NCI-H526 (cell line): ENCODE measurements around the gene ARHGAP33.
A peak's percentile ranks its signal among the peaks of the same experiment; 100 is the strongest.
"Not testable (repeated sequence)": the region's sequence is repeated elsewhere in the genome, so short reads cannot be mapped to it uniquely, and the experiment has no call there.

Experiments
- DNase-seq, 2 experiments: peaks; one replicate each; lab custom pipeline; 2025; lab: John Stamatoyannopoulos, UW

ARHGAP33 gene

DNA sequence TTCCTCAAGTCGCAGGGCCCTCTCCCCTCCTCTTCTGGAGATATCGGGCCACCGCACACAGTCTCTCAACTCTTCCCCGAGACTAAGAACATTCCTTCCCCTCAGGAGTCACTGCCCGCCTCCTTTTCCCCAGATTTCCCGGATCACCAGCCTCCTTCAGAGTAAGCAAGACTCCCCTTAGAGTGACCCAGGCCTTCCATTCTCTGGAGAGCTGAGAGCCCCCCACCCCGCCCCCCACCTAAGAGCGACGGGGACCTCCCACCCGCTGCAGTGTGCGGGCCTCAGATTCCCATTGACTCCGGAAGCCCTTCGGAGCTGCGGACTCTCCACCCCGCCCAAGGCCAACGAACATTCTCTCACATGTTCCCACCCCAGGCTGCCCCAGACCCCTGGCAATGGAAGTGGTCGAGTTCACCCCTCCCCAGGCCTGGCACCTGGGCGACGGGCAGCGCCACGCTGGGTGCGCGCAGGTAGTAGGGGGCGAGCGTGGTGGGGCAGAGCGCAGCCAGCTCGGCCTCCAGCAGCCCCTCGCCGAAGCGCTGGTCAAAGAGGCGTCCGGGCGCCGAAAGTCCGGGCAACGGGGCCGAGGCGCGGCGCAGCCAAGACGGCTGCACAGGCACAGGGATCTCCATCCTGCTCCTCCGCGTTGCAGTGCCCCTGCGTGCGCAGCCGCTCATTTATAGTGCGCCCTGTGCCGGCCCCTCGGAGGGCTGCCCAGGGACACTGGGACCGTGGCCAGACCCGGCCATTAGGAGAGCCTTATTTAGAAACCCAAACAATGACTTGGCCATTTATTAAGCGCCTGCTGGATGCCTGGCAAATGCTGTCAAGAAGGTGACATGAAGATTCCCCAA is 18.8 kb upstream of the ARHGAP33 start, which contains the start of gene HSPB6:
Gene HSPB6 (minus strand): TSS at position 653 of the 854 bp plus-strand sequence. CDS start 21 bp downstream, at position 632.
- DNase-seq, result no peak

DNA sequence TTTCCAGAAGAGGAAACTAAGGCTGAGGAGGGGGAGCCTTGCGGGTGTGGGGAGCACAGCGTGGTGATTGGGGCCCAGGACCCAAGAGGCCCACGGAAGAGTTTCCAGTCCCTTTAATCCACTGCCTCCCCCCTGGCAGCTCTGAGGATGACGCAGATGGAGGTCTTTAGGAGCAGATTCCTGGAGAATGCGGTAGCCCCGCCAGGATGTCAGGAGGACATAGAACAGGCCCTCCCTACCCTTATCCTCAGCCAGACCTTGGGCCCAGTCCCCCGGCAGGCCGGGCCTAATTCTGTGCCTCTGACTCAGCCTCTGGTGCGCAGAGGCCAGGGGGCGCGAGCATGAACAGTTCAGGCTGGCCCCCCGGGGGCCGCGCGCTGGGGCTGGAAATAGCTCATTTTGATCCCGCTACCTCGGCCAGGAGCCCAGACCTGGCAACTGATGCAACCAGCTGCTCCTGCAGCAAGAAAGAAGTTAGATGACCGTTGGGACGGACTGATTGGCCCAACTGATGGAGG is 18.1 kb upstream of the ARHGAP33 start:
- peak in 1 of 2 experiments; percentile 78 for DNase-seq

DNA sequence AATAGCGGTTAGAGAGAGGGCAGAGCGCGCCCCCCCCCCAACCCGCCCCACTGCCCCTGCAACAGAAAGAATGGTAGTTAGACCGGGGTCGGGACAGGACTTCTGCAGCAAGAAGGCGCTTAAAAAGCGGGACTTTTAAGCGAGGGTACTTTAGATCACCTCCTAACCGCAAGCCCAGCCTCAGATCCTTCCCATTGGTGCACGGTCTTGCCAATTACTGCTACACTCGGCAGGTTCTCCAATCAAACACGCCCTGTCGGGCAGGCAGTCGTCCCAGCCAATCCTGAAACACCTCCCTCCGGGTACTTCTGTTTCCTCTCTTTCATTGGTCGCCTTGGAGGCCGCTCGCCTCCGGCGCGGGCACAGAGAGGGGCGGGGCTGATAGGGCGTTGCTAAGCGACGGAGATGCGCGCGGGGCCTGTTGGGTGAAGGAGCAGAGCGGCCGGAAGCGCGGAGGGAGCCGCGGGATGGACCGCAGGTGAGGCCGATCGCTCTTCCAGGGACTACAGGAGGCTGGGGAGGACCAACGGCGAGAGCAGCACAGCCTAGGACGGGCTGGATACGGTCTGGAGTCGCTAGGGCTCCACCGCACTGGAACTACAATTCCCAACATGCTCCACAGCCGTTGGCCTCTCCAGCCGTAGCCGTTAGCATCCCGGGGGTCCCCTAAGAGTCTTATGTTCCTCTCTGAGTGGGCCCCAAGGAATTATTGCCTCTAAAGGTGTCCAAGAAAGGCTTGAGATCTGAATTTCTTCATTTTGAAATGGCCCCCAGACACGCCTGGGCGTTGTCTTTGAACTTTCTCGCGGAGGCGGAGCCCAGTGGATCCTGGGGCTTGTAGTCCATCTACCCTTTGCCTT is 17.4 kb upstream of the ARHGAP33 start, which contains the start of gene PROSER3:
Gene PROSER3 (plus strand): TSS at position 428 of the 860 bp plus-strand sequence. CDS start 40 bp downstream, at position 468.
- DNase-seq, result peak; percentile 100

DNA sequence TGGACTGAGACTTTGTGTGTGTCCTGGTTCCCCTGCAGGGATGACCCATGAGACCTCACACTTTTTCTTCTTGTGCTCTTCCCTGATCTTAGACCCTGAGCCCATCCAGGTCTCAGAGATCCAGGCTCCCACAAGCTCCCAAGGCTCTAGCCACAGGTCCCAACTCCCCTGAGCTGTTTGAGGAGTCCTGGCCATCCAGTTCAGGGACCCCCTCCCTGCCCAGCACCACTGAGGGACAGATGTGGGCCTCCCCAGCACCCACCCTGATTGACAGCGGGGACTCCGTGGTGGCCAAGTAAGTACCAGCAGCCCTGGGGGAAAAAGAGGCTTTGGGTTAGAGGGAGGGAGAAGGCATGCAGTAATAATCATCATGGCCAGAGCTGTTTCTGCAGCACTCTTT is 15.7 kb upstream of the ARHGAP33 start:
- no peak for DNase-seq

DNA sequence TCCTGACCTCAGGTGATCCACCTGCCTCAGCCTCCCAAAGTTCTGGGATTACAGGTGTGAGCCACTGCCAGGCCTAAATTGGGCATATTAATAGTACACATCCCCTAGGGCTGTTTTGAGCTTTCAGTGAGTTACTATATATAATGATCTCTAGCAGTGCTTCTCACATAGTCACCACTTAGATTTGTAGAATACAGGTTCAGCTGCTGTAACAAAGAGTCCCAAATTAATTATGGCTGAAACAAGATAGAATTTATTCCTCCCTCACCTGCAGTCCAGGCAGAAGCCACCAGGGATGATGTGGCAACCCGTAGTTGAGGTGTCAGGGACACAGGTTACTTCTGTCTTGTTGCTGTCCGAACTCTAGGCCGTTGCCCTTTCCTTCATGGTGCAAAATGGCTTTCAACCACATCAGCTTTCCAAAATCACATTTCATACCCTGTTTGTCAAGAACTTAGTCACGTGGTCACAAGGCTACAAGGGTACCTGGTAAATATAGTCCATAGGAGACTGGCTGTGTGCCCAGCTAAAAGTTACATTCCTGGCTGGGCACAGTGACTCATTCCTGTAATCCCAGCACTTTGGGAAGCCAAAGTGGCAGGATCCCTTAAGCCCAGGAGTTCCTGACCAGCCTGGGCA is 14.5 kb upstream of the ARHGAP33 start:
- no peak for DNase-seq

DNA sequence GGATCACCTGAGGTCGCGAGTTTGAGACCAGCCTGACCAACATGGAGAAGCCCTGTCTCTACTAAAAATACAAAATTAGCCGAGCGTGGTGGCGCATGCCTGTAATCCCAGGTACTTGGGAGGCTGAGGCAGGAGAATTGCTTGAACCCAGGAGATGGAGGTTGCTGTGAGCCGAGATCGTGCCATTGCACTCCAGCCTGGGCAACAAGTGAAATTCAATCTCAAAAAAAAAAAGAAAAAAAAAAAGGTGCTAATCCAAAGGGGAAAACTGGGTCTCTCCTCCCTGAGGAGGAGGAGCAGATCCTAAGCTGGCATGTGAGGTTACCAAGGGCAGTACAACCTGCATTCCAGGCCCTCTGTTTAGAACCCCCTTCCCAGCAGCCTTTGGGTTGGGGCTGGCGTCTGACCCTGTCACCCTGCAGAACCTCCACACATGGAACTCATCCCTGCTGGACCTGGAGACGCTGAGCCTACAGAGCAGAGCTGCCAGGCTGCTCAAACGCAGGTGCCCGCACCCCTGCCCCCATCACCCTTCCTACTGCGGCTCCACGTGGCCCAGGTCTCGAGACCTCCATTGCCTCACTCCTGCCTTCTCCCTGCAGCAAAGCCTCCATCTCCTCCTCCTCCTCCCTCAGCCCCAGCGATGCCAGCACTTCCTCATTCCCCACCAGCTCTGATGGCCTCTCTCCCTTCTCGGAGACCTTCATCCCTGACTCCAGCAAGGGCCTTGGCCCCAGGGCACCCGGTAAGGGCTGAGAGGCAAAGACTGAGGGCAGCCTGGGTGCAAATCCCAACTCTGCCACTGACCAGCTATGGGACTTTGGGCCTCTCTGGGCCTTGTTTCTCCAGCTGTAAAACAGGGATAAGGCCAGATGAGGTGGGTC is 10.7 kb upstream of the ARHGAP33 start:
- DNase-seq, result no peak

DNA sequence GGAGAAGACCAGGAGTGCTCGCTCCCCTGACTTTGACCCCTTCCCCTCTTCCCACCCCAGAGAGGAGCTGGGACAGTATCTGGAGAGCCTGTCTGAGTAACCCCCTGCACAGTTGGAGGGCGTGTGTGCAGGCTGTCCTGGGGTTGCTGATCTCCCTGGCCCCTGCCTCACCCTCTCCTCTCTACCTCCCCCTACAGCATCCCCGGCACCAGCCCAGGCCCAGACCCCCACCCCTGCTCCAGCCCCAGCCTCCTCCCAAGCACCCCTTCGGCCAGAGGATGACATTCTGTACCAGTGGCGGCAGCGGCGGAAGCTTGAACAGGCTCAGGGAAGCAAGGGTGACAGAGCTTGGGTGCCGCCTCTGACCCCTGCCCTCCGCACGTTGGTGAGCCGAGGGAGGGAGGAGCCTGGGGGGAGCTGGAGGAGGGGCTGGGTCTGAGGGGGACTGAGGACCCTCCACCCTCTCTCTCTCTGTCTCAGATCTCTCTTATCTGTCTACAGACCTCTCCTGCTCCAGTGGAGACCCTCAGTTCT is 8.7 kb upstream of the ARHGAP33 start:
- no peak for DNase-seq

DNA sequence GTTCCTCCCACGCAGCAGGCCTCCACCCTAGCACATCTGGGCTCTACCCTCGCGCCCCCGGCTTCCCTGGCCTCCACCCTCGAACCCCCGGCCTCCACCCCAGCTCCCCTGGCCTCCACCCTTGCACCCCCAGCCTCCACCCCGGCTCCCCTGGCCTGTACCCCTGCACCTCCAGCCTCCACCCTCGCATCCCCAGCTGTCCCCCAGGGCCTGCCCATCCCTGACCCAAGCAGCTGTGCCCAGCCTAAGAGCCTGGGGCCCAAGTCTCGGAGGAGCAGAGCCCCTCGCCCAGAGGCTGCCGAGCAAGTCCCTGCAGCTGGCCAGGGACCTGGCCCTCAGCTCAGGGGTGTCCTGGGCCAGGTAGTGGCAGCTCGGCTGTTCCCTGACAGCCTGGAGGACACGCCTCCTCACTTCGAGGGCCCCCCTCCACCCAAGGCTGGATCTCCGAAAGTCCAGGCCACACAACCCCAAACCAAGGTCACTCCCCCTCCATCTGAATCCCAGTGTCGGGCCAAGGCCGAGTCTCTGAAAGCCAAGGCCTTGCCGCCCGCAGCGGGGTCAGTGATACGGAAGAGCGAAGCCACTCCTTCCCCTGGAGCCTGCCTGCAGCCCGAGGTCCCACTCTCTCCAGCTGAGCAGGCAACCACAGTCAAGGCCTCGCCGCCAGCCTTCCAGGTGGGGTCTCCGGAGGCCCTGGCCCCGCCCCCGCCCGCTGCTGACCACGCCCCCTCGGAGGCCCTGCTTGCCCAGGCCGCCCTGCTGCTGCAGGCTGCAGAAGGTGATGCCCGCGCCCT is 7.9 kb upstream of the ARHGAP33 start:
- peak in 1 of 2 experiments; percentile 76 for DNase-seq

DNA sequence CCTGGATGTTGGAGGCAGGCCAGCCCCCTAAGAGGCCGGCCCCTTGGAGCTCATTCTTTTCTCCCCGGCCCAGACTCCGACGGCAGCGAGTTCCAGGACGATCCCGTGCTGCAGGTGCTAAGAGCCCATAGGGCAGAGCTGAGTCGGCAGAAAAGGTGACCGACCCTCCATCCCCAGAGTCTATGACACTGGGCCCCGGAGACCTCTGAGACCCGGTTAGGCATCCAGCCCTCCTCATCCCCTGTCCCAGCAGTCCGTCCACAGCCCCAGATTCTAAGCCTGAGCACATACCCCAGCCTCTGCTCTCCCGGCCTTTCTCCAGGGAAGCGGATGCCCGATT is 7.3 kb upstream of the ARHGAP33 start:
- DNase-seq, result no peak

DNA sequence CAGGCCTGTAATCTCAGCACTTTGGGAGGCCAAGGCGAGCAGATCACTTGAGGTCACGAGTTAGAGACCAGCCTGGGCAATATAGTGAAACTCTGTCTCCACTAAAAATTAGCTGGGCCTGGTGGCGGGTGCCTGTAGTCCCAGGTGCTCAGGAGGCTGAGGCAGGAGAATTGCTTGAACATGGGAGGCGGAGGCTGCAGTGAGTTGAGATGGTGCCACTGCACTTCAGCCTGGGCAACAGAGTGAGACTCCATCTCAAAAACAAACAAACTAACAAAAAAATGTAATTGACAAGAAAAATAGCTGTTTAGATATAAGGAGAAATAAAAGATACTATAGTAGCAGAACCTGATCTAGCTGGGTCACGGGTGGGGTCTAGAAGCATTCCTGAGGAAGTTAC is 3.0 kb upstream of the ARHGAP33 start:
- not testable (repeated sequence) for DNase-seq

DNA sequence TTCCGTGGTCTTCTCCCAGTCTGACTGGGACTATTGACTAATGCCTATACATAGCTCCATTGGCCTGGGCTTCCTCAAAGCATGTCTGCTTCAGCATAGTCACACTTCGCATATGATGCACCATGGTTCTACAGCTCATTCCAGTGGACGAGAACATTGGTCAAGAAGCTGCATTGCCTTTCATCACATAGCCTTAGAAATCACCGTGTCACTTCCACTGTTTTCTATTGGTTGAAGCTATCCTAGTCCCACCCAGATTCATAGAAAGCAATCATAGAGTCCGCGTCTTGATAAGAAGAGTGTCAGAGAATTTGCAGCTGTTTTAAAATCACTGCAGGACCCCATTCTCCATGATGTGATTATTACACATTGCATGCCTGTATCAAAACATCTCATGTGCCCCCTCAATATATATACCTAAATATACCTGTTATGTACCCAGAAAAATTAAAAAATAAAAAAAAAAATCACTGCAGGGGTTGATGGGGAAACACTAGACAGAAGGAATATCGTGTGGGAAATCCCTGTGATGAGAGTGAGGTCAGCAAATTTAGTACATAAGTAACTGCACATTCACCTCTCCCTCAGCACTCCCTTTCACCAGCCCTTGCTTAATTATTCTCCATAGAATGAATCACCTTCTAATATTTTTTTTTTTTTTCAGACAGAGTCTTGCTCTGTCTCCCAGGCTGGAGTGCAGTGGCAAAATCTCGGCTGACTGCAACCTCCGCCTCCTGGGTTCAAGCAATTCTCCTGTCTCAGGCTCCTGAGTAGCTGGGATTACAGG is 2.2 kb upstream of the ARHGAP33 start:
- DNase-seq, result no peak

DNA sequence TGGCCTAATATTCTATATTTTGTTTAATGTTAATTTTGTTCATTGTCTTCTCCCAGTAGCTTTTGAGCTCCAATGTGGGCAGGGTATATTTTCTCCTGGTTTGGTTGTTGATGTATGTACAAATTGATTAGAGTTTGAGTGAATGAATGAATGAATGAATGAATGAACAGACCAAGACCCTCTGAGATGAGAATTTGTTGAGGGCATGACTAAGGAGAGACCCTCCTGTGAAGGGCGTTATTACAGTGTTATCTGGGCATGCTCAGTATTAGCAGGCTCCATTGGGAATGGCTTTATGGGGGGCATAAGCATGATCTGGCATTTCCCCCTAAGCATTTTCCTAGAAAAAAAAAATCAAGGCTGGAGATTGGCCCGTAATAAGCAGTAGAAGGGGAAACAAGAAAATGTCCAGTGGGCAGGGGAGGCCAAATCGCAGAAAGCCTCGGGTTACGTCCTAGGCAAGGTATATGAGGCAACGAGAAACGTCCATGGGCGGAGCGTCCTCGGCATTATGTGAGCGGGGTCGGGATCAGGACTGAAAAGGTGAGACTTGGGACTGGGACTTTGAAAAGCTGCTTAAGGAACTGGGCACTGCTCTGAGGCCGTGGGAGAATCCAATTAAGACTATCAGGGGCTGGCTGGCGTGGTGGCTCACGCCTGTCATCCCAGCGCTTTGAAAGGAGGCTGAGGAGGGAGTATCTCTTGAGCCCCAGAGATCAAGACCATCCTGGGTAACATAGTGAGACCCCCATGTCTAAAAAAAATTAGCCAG is 904 bp upstream of the ARHGAP33 start:
- DNase-seq, result peak; percentile 41 to 61

DNA sequence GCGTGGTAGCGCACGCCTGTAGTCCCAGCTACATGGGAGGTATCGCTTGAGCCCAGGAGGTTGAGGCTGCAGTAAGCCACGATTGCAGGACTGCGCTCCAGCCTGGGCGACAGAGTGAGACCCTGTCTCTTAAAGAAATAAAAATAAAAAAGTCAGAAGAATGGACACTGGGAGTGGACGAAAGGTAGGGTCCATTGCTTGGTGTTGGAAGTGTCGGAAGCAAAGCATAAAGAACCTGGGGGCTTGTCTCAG is 392 bp upstream of the ARHGAP33 start:
- DNase-seq, result no peak

DNA sequence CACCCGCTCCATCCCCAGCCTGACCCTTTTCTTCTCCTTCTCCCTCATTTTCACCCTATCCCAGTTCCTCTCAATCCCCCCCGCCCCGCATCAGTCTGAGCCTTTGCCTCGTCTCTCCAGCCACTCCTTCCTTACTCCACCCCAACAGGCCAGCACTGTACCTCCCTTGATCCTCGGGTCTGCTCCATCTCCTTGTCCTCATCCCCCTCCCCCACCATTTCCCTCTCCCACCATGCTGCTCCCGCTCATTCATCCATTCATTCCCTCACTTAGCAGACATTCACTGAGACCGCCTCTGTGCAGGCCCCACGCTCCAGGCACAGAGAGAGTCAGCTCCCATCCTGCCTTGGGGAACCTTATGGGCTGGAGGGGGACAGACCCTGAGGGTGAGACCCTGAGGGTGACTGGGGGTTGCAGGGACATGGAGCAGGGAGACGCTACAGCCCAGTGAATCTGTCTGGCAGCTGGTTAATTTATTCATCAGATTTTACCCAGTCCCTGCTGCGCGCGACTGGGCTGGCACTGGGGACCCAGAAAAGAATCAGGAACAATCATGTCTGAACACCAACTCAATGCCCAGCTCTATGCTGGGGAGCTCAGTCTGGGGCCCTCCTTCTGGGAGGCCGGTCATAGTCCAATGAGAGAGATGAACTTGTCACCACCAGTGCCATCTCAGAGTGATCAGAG is 881 bp downstream of the ARHGAP33 start:
- DNase-seq, result peak; percentile 41 to 70

DNA sequence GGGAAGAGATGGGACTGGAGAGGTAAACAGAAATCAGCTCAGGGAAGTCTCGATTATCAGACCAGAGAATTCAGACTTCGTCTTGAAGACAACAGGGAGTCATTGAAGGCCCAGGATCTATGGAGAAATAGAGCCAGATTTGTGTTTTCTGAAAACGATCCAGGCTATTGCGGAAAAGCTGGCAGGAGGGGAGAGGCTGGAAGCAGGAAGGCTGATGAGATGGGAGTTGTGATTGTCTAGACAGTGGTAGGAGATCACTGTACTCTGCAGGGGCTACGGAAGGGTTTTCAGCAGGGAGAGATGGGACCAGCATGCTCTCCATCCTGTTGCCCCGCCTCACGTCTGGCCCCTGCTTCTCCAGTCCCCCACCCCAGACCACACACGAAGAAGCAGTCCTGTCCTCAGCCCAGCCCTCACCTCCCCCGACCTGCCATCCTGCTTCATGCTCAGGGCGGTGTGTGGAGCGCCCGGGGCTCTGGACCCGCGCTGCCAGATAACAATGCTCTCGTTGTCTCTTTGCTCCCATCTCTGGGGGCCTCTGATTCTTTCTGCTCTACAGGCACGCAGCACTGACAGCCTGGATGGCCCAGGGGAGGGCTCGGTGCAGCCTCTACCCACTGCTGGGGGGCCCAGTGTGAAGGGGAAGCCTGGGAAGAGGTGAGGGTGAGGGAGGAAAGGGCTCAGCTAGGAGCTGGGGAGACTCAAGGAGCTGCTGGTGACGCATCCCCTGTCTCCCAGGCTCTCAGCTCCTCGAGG is 1.9 kb downstream of the ARHGAP33 start:
- peak in 1 of 2 experiments; percentile 56 for DNase-seq

DNA sequence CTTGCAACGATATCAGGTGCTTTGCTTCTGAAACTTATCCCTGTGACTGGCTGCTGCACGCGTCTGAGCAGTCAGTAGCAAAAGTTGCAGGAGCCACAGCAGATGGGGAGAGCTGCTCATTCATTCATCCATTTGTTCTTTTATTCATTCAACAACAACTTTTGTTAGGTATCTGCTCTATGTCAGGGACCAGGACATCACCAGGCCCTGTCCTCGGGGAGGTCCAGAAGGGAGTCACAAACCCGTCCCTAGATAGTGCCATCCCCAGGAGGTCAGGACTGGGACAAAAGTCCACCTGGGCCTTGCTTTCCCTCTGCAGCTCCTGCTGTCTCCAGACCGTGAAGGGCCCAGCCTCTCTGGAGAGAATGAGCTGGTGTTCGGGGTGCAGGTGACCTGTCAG is 2.6 kb downstream of the ARHGAP33 start:
- no peak for DNase-seq

DNA sequence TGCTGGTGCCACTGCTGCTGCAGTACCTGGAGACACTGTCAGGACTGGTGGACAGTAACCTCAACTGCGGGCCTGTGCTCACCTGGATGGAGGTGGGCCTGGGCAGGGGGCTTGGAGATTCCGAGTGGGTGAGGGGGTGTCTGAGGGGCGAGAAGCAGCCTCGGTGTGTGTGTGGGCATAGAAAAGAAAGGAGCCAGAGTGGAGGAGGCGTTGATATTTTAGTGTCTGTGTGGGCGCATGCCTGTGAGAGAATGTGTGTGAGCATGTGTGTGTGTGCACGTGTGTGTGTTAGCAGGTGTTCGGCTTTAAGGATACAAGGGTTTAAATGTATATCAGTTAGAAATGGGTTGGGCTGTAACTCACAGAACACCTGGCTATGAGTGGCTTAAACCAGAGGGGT is 3.7 kb downstream of the ARHGAP33 start:
- no peak for DNase-seq
